GM20000 (cell line): Measurements from ENCODE around the gene MEOX2.

Experiments
- DNase-seq: peaks from one replicate; pipeline ENCODE4 v3.0.0; 2012; ENCODE audit warnings: low spot score
- CTCF ChIP-seq: IDR thresholded peaks from 2 replicates; pipeline ENCODE4 v1.5.1; 2012; ENCODE audit warnings: mild to moderate bottlenecking, control low read depth; ENCODE audit errors: extremely low read depth, missing control alignments

Gene MEOX2

GRCh38 chr7:15604166-15604565 is 82.3 kb downstream of the MEOX2 start:
- TF ChIP-seq CTCF = no peak
- no peak for DNase-seq

- TF ChIP-seq CTCF = no peak
- DNase-seq = no peak
These were observed 83.4 kb downstream of the MEOX2 start for GRCh38 chr7:15603124-15603523.

- no peak for TF ChIP-seq CTCF
- no peak for DNase-seq
These were observed 84.2 kb downstream of the MEOX2 start for GRCh38 chr7:15602236-15602635.

- DNase-seq = no peak
- no peak for TF ChIP-seq CTCF
These were observed 85.3 kb downstream of the MEOX2 start for GRCh38 chr7:15601175-15601574.

- no peak for TF ChIP-seq CTCF
- no peak for DNase-seq
These were observed 86.2 kb downstream of the MEOX2 start for GRCh38 chr7:15600298-15600697.

- no peak for TF ChIP-seq CTCF
These were observed 92.0 kb downstream of the MEOX2 start for GRCh38 chr7:15594461-15594860.

GRCh38 chr7:15593382-15593781 is 93.1 kb downstream of the MEOX2 start:
- DNase-seq = no peak
- TF ChIP-seq CTCF = no peak

More at GRCh38 chr7:15594461-15594860, 92.0 kb downstream of the MEOX2 start:
- no peak for DNase-seq
